SU-DHL-6 (cell line): ENCODE results near the gene NOD2.

Experiments
- H2AFZ ChIP-seq: fragments of 200-600 bp; sonication (generic); 2 replicates; pipeline ENCODE4 v1.6.1; 2014; ENCODE audit warnings: low read depth, mild to moderate bottlenecking, moderate library complexity, mixed read lengths, antibody characterized with exemption, low read length; ENCODE audit not compliant: severe bottlenecking
- H3F3A ChIP-seq: fragments of 200-600 bp; shearing (Covaris generic); 2 replicates; pipeline ENCODE4 v1.6.0; 2016; ENCODE audit warnings: antibody characterized with exemption, mild to moderate bottlenecking; ENCODE audit not compliant: insufficient read depth
- H3K27ac ChIP-seq: fragments of 200-600 bp; sonication (generic); 2 replicates; pipeline ENCODE4 v1.5.1; 2016; ENCODE audit warnings: low read depth, mild to moderate bottlenecking, low read length, moderate library complexity, mixed read lengths
- H3K27me3 ChIP-seq: fragments of 200-600 bp; sonication (generic), shearing (Covaris generic); 2 replicates; pipeline ENCODE4 v1.6.0; 2014; ENCODE audit warnings: mild to moderate bottlenecking, low read length
- H3K36me3 ChIP-seq: fragments of 200-600 bp; sonication (generic); 2 replicates; pipeline ENCODE4 v1.6.1; 2014; ENCODE audit warnings: mild to moderate bottlenecking, low read length, mixed read lengths
- H3K4me2 ChIP-seq: fragments of 300-600, 200-600 bp; shearing (Covaris generic), sonication (generic); 2 replicates; pipeline ENCODE4 v1.6.0; 2014; ENCODE audit warnings: low read length, low read depth, mild to moderate bottlenecking; ENCODE audit not compliant: poor library complexity, severe bottlenecking
- H3K4me3 ChIP-seq: fragments of 200-600 bp; sonication (generic); 2 replicates; pipeline ENCODE4 v1.5.1; 2014; ENCODE audit warnings: antibody characterized with exemption, low read length, mild to moderate bottlenecking, mixed read lengths; ENCODE audit not compliant: insufficient read depth, poor library complexity, severe bottlenecking
- H3K79me2 ChIP-seq: fragments of 200-600 bp; sonication (generic); 2 replicates; pipeline ENCODE4 v1.6.1; 2014; ENCODE audit warnings: mild to moderate bottlenecking, low read length, moderate library complexity; ENCODE audit not compliant: insufficient read depth
- H3K9ac ChIP-seq: fragments of 200-600 bp; sonication (generic); 2 replicates; pipeline ENCODE4 v1.7.0; 2014; ENCODE audit warnings: mild to moderate bottlenecking, low read length
- H3K9me2 ChIP-seq: fragments of 200-600 bp; sonication (generic); replicated peaks from 2 replicates; pipeline ENCODE4 v1.6.1; 2014; ENCODE audit warnings: low read length; ENCODE audit not compliant: insufficient read depth
- H3K9me3 ChIP-seq: fragments of 200-600 bp; sonication (generic); 2 replicates; pipeline ENCODE4 v1.6.1; 2014; ENCODE audit warnings: low read length, mixed read lengths; ENCODE audit not compliant: insufficient read depth
- H4K20me1 ChIP-seq: fragments of 200-600 bp; sonication (generic); 2 replicates; pipeline ENCODE4 v1.6.1; 2014; ENCODE audit warnings: low read depth, mild to moderate bottlenecking, antibody characterized with exemption, low read length, moderate library complexity, mixed read lengths
- EZH2phosphoT487 ChIP-seq: fragments of 200-600 bp; sonication (generic), shearing (Covaris generic); conservative IDR thresholded peaks from 2 replicates; pipeline ENCODE4 v1.6.1; 2018; ENCODE audit warnings: mild to moderate bottlenecking, antibody characterized with exemption, low read length, moderate library complexity, mixed read lengths
- TF ChIP-seq, protein P1 (sequence below): fragments of 200-600 bp; sonication (generic); IDR thresholded peaks from one replicate; pipeline ENCODE4 v1.5.1; 2017; ENCODE audit warnings: antibody characterized with exemption, mild to moderate bottlenecking, low read length, moderate library complexity; ENCODE audit not compliant: insufficient read depth, poor library complexity, severe bottlenecking

NOD2 gene

GRCh38 chr16:50692999-50693781 is at the start of gene NOD2:
TSS of gene NOD2 (plus strand) at chr16:50693606. CDS start at chr16:50699496, 5,890 bp downstream.
- Histone ChIP-seq H3K9me2 (no peaks in the 10 kb centered on the region), H3K36me3 (no peaks in the 10 kb centered on the region), H3K9ac (no peak within 1 kb of the TSS), H3K27ac (no peak within 1 kb of the TSS), H3F3A (no peaks in the 10 kb centered on the region), H2AFZ (no peak within 1 kb of the TSS), H3K4me2 (no peak within 1 kb of the TSS), H3K27me3 (no peaks in the 10 kb centered on the region), H4K20me1 (no peaks in the 10 kb centered on the region), H3K9me3 (no peaks in the 10 kb centered on the region), H3K4me3 (no peak within 1 kb of the TSS), H3K79me2 (no peaks in the 10 kb centered on the region)
- no peak for TF ChIP-seq EZH2phosphoT487
- TF ChIP-seq, protein P1, sequence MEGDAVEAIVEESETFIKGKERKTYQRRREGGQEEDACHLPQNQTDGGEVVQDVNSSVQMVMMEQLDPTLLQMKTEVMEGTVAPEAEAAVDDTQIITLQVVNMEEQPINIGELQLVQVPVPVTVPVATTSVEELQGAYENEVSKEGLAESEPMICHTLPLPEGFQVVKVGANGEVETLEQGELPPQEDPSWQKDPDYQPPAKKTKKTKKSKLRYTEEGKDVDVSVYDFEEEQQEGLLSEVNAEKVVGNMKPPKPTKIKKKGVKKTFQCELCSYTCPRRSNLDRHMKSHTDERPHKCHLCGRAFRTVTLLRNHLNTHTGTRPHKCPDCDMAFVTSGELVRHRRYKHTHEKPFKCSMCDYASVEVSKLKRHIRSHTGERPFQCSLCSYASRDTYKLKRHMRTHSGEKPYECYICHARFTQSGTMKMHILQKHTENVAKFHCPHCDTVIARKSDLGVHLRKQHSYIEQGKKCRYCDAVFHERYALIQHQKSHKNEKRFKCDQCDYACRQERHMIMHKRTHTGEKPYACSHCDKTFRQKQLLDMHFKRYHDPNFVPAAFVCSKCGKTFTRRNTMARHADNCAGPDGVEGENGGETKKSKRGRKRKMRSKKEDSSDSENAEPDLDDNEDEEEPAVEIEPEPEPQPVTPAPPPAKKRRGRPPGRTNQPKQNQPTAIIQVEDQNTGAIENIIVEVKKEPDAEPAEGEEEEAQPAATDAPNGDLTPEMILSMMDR, result no peak

DNA sequence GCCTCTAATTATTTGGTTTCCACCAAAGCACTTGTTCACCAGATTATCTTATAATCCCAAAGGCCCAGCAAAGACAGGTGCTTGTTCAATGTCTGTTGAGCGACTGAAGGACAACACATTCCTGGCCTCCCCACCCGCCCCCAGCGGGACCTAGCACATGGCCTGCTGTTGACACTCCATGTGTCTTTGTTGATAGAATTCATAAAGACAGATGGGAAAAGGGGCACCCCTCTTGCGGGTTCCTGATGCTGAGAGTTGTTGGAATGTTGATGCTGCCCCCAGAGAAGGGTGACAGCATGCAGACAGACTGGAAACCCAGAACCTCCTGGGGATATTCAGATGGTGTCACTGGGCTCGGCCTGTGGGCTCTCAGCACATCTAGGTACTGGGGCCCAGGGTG is 49.2 kb upstream of the NOD2 start:
- no peak overlapping the region for H3K4me3 ChIP-seq
- no peak for TF ChIP-seq EZH2phosphoT487
- TF ChIP-seq, protein P1, result no peak
- H3K36me3 ChIP-seq, result no peaks in the 10 kb centered on the region
- H3K9ac ChIP-seq, result no peak overlapping the region
- no peaks in the 10 kb centered on the region for H3K9me2 ChIP-seq
- no peak overlapping the region for H3K4me2 ChIP-seq
- no peaks in the 10 kb centered on the region for H3F3A ChIP-seq
- H3K27me3 ChIP-seq, result no peaks in the 10 kb centered on the region
- no peak overlapping the region for H3K27ac ChIP-seq
- H2AFZ ChIP-seq, result no peak overlapping the region
- no peaks in the 10 kb centered on the region for H3K79me2 ChIP-seq
- H4K20me1 ChIP-seq, result no peaks in the 10 kb centered on the region
- H3K9me3 ChIP-seq, result no peaks in the 10 kb centered on the region

GRCh38 chr16:50644729-50645128 is 48.7 kb upstream of the NOD2 start:
- TF ChIP-seq, protein P1, result no peak
- TF ChIP-seq EZH2phosphoT487, result no peak
- Histone ChIP-seq H3K9ac (no peak overlapping the region), H3K27me3 (no peaks in the 10 kb centered on the region)

More at GRCh38 chr16:50644729-50645128, 48.7 kb upstream of the NOD2 start:
- Histone ChIP-seq H3K9me2 (no peaks in the 10 kb centered on the region), H3K4me2 (no peak overlapping the region), H2AFZ (no peak overlapping the region), H3K4me3 (no peak overlapping the region), H4K20me1 (no peaks in the 10 kb centered on the region), H3K36me3 (no peaks in the 10 kb centered on the region), H3K9me3 (no peaks in the 10 kb centered on the region), H3K27ac (no peak overlapping the region), H3K79me2 (no peaks in the 10 kb centered on the region), H3F3A (no peaks in the 10 kb centered on the region)
